Measurements from ENCODE around the gene GLG1.

- TF ChIP-seq OSR1 (CRISPR knock-in tag; IDR thresholded peaks at IDR 0.05), result no peak
- TF ChIP-seq SNAI2 (CRISPR knock-in tag; IDR thresholded peaks at IDR 0.05), result no peak
Observed at GRCh38 chr16:74496054-74496453, 110.9 kb downstream of the GLG1 start.

Data from SK-N-SH treated with all-trans-retinoic acid at 6 μM for 48 hours (cell line).